Left lung (tissue), 10 donors: ENCODE results near the gene FAM20A. TPM values are rescaled to one million over a fixed set of nuclear protein-coding genes. Genes with fewer than 3 reads are reported as not detected.

Source experiments
- ATAC-seq: fragments of 200-7000 bp; cut with Tn5 transposase; one replicate; pipeline ENCODE4 v1.9.1; 2020; ENCODE audit warnings: moderate library complexity
- DNase-seq, 4 donors: peaks; one replicate each; pipeline ENCODE4 v3.0.0-alpha.2; 2013 to 2020
- H3K27ac ChIP-seq, 2 donors: fragments of 200-600 bp; sonication (generic) in 1 of 2; one replicate each; pipeline versions ENCODE4 v1.5.0 to v1.8.0; 2020 to 2021
- H3K27me3 ChIP-seq, 2 donors: fragments of 200-600 bp; sonication (generic) in 1 of 2; one replicate each; pipeline versions ENCODE4 v1.5.0 to v1.8.0; 2020 to 2021
- H3K36me3 ChIP-seq, 2 donors: fragments of 200-600 bp; sonication (generic) in 1 of 2; one replicate each; pipeline versions ENCODE4 v1.5.0 to v1.8.0; 2020 to 2021
- H3K4me1 ChIP-seq, 2 donors: fragments of 200-600 bp; one replicate each; pipeline ENCODE4 v1.8.0; 2021
- H3K4me3 ChIP-seq, 2 donors: fragments of 200-600 bp; sonication (generic) in 1 of 2; one replicate each; pipeline versions ENCODE4 v1.5.0 to v1.8.0; 2020 to 2021; ENCODE audit warnings: mild to moderate bottlenecking in 1 of 2
- H3K9me3 ChIP-seq, 2 donors: fragments of 200-600 bp; sonication (generic) in 1 of 2; one replicate each; pipeline versions ENCODE4 v1.5.0 to v1.8.0; 2020 to 2021
- intact Hi-C, 2 donors: fragments of 100-400 bp; cut with DNase I; formaldehyde crosslinking; loops; one replicate each; pipeline versions ENCODE4 v1.11.2 to v1.14.2; 2022
- polyA plus RNA-seq, 6 donors: library from polyadenylated mRNA; unstranded; fragments of 120-200 nt; gene quantifications; one replicate each; pipeline ENCODE4 v1.2.1, GENCODE V29; 2013; ENCODE audit not compliant: insufficient read length in 6 of 6
- total RNA-seq, 2 donors: library from RNA; stranded (reverse); fragmentation: NEBNext Ultra II Directional; extraction: Animal tissue kit (Norgen Biotek cat#: 25700); gene quantifications; one replicate each; pipeline ENCODE4 v1.2.1, GENCODE V29; 2021
- TF ChIP-seq, protein P1 (sequence below), 2 donors: fragments of 200-600 bp; sonication (generic) in 1 of 2; IDR thresholded peaks; one replicate each; pipeline versions ENCODE4 v1.5.0 to v1.8.0; 2021; ENCODE audit warnings: antibody characterized with exemption in 2 of 2
- donor health status: DM: no; HTN: yes; CAD: no.
- donor health status: DM: no; HTN: no; CAD: no.

Gene FAM20A
- total and polyA plus RNA-seq, 8 donors = 3.8 to 85.9 (median 6.0) TPM

DNA sequence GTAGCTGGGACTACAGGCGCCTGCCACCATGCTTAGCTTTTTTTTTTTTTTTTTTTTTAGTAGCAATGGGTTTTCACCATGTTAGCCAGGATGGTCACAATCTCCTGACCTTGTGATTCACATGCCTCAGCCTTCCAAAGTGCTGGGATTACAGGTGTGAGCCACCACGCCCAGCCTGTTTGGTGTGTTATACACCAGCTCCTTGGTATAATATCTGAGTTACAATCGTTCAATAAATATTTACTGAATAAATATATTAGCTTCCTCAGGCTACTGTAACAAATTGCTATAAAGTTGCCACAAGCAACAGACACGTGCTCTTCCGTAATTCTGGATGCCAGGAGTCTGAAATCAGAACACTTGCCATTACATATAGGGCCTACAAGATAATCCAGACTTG, 13.6 kb upstream of the FAM20A start:
- H3K9me3 ChIP-seq = peaks cover 0 to 12% of the 10 kb centered on the region in 2 donors
- intact Hi-C loops = no loop called here
- ATAC-seq = no peak

DNA sequence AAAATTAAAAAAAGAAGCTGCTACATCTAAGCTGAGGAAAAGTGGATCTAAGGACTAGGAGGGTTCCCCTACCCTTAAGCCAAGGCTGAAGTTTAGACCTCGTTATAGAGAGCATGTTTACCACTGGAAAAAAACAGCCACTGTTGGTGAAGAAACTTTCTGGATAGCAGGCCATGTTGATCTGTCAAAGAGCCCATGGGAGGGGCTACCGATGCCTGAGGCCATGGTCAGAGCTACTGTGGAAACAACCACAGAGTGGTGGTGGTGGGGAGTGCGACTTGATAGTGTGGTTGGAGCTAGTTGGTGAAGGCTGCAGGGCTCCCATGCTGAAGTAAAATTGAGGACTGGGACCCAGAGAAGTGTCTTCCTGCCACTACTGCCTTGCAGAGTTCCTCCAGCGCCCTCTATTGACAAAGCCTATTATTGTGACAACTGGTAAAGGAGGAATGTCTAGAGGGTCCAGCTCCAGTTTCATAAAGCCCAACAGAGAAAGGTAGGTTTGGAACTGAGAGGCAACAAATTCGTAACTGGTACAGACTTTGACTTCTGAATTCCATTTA, 12.7 kb upstream of the FAM20A start:
- H3K36me3 ChIP-seq = no peaks in the 10 kb centered on the region
- H3K4me3 ChIP-seq = no peak overlapping the region
- intact Hi-C loops = no loop called here
- peaks cover 0 to 17% of the 10 kb centered on the region in 2 donors for H3K4me1 ChIP-seq
- H3K27ac ChIP-seq = no peak overlapping the region
- DNase-seq = peak in 1 of 4 donors; percentile 44
- TF ChIP-seq, protein P1, sequence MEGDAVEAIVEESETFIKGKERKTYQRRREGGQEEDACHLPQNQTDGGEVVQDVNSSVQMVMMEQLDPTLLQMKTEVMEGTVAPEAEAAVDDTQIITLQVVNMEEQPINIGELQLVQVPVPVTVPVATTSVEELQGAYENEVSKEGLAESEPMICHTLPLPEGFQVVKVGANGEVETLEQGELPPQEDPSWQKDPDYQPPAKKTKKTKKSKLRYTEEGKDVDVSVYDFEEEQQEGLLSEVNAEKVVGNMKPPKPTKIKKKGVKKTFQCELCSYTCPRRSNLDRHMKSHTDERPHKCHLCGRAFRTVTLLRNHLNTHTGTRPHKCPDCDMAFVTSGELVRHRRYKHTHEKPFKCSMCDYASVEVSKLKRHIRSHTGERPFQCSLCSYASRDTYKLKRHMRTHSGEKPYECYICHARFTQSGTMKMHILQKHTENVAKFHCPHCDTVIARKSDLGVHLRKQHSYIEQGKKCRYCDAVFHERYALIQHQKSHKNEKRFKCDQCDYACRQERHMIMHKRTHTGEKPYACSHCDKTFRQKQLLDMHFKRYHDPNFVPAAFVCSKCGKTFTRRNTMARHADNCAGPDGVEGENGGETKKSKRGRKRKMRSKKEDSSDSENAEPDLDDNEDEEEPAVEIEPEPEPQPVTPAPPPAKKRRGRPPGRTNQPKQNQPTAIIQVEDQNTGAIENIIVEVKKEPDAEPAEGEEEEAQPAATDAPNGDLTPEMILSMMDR (IDR thresholded peaks at IDR 0.05) = peak; percentile 46 to 69
- H3K27me3 ChIP-seq = no peaks in the 10 kb centered on the region
- peak; percentile 97 for ATAC-seq
- peaks cover 0 to 21% of the 10 kb centered on the region in 2 donors for H3K9me3 ChIP-seq

More for the DNA sequence above, 13.6 kb upstream of the FAM20A start:
- Histone ChIP-seq H3K27ac (no peak overlapping the region), H3K4me1 (peaks cover 0 to 17% of the 10 kb centered on the region in 2 donors), H3K4me3 (no peak overlapping the region), H3K36me3 (no peaks in the 10 kb centered on the region), H3K27me3 (no peaks in the 10 kb centered on the region)
- no peak for DNase-seq
- TF ChIP-seq, protein P1 (IDR thresholded peaks at IDR 0.05) = no peak

DNA sequence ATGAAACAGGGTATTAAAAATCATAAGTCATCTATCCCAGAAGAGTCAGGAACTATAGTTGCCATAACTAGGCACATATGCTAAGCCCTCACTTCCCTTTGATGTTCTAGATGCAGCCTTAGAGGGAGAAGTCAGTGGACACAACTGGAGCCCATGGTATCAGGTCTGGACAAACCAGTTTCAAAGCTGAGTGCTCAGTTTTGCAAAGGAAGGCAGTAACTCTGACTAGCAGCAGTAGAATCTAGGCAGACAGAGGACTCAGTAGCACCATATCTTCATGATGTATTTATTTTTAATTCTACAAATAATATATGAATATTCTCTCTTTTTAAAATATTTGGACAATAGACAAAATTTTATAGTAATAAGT, 11.7 kb upstream of the FAM20A start:
- H3K27ac ChIP-seq = no peak overlapping the region
- H3K36me3 ChIP-seq = no peaks in the 10 kb centered on the region
- H3K4me3 ChIP-seq = no peak overlapping the region
- peaks cover 0 to 17% of the 10 kb centered on the region in 2 donors for H3K4me1 ChIP-seq
- no peaks in the 10 kb centered on the region for H3K27me3 ChIP-seq
- DNase-seq (no peak), ATAC-seq (peak; percentile 57)
- TF ChIP-seq, protein P1 (IDR thresholded peaks at IDR 0.05) = no peak
- peaks cover 0 to 30% of the 10 kb centered on the region in 2 donors for H3K9me3 ChIP-seq
- intact Hi-C loops = no loop called here

- DNase-seq (no peak), ATAC-seq (no peak)
- TF ChIP-seq, protein P1 (IDR thresholded peaks at IDR 0.05) = no peak
- Histone ChIP-seq H3K36me3 (no peaks in the 10 kb centered on the region), H3K27ac (no peak overlapping the region), H3K27me3 (no peaks in the 10 kb centered on the region), H3K4me3 (no peak overlapping the region), H3K9me3 (peaks cover 0 to 35% of the 10 kb centered on the region in 2 donors), H3K4me1 (peaks cover 0 to 17% of the 10 kb centered on the region in 2 donors)
- intact Hi-C loops = no loop called here
These were observed 11.2 kb upstream of the FAM20A start for GRCh38 chr17:68612209-68612922.

DNA sequence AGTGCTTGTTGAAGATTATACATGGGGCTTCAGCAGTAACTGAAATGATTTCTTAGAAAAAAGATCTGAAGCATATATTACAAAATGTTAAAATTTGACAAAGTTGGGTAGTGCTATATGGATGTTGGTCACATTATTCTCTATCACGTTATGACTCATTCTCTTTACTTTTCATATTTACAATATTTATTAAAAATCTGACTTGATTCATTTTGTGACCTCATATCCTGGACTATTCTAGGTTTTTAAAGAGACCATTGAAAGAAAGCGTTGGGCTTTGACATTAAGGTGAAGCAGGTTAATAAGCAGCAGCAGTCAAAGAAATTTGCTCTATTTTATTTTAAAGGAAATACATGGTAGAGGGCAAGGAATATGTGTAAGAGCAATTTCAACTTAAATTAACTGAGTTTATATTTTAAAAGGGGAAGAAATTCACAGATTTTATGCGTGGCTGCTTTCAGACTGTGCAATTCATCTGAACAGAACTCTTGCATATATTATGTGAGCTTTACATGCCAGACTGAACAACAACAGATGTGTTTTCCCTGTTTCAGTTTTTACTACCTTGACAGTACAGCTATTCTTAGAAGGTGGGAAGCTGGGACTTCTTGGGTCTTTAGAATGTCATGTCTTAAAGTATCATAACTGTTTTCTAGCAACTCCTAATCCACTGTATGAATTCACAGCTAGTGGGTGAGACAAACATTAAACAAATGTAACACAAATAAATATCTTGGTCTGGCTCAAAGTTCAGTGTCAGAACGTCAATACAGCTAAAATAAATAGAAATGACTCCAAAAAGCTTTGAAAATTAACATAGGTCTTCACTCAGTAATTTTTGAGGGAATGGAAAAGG, 10.4 kb upstream of the FAM20A start:
- ATAC-seq (no peak), DNase-seq (no peak)
- Histone ChIP-seq H3K4me1 (peaks cover 0 to 17% of the 10 kb centered on the region in 2 donors), H3K27ac (no peak overlapping the region), H3K36me3 (no peaks in the 10 kb centered on the region), H3K9me3 (peaks cover 0 to 35% of the 10 kb centered on the region in 2 donors), H3K27me3 (no peaks in the 10 kb centered on the region), H3K4me3 (no peak overlapping the region)
- TF ChIP-seq, protein P1 (IDR thresholded peaks at IDR 0.05) = no peak
- intact Hi-C loops = no loop called here
